Stimulated activated naive B cell treated with anti-CD40 and anti-IgM and Interleukin-4, amounts not matched to agents 10 μg/mL and 1 μg/mL and 100 μg/mL, for 72 hours (primary cell): ENCODE results near the gene BRCA2.

Experiments
- ATAC-seq, 2 donors: fragments of 150-1000 bp; cut with Tn5 transposase; replicated peaks; 2 replicates each; pipeline ENCODE4 v1.10.0; 2021; ENCODE audit warnings: moderate library complexity in 1 of 2
- DNase-seq: peaks from one replicate; pipeline ENCODE4 v3.0.0; 2021
- H3K27ac Mint-ChIP-seq: one replicate; pipeline ENCODE4 v1.8.0; 2022; ENCODE audit warnings: mild to moderate bottlenecking, mixed read lengths
- H3K27me3 Mint-ChIP-seq, 2 donors: one replicate each; pipeline ENCODE4 v1.8.0; 2022; ENCODE audit warnings: mixed read lengths in 2 of 2
- H3K36me3 Mint-ChIP-seq, 2 donors: one replicate each; pipeline ENCODE4 v1.8.0; 2022; ENCODE audit warnings: mixed read lengths in 2 of 2, mild to moderate bottlenecking in 1 of 2
- H3K4me1 Mint-ChIP-seq, 2 donors: one replicate each; pipeline ENCODE4 v1.8.0; 2022; ENCODE audit warnings: mixed read lengths in 2 of 2, mild to moderate bottlenecking in 1 of 2
- H3K4me3 Mint-ChIP-seq, 2 donors: one replicate each; pipeline ENCODE4 v1.8.0; 2022; ENCODE audit warnings: mild to moderate bottlenecking in 2 of 2, mixed read lengths in 2 of 2, moderate library complexity in 1 of 2
- H3K9me3 Mint-ChIP-seq, 2 donors: one replicate each; pipeline ENCODE4 v1.8.0; 2022; ENCODE audit warnings: mixed read lengths in 2 of 2, mild to moderate bottlenecking in 1 of 2

BRCA2 gene

GRCh38 chr13:32438871-32439270, 123.6 kb downstream of the BRCA2 start:
- Mint-ChIP-seq H3K4me1 (peaks cover 7 to 18% of the 10 kb centered on the region in 2 donors), H3K36me3 (peaks cover 5 to 12% of the 10 kb centered on the region in 2 donors), H3K9me3 (no peaks in the 10 kb centered on the region), H3K4me3 (no peak overlapping the region), H3K27ac (no peak overlapping the region), H3K27me3 (no peaks in the 10 kb centered on the region)
- ATAC-seq, result no peak
- no peak for DNase-seq

- no peak overlapping the region for H3K4me3 Mint-ChIP-seq
- H3K36me3 Mint-ChIP-seq, result peaks cover 3 to 7% of the 10 kb centered on the region in 2 donors
- peak; percentile 6 for DNase-seq
- peak; percentile 71 to 83 for ATAC-seq
- no peaks in the 10 kb centered on the region for H3K27me3 Mint-ChIP-seq
- H3K27ac Mint-ChIP-seq, result peak overlapping the region; percentile 88
- H3K4me1 Mint-ChIP-seq, result peaks cover 10 to 21% of the 10 kb centered on the region in 2 donors
- no peaks in the 10 kb centered on the region for H3K9me3 Mint-ChIP-seq
These were observed 127.8 kb downstream of the BRCA2 start for GRCh38 chr13:32443111-32443510.

- Mint-ChIP-seq H3K27me3 (no peaks in the 10 kb centered on the region), H3K9me3 (no peaks in the 10 kb centered on the region), H3K4me3 (no peak overlapping the region), H3K36me3 (peaks cover 0 to 3% of the 10 kb centered on the region in 2 donors), H3K4me1 (peaks cover 10 to 21% of the 10 kb centered on the region in 2 donors), H3K27ac (no peak overlapping the region)
- DNase-seq, result no peak
- no peak for ATAC-seq
These were observed 130.2 kb downstream of the BRCA2 start for GRCh38 chr13:32445461-32445860.

- H3K27me3 Mint-ChIP-seq, result no peaks in the 10 kb centered on the region
- H3K36me3 Mint-ChIP-seq, result peaks cover 4 to 9% of the 10 kb centered on the region in 2 donors
- H3K4me1 Mint-ChIP-seq, result peaks cover 10 to 21% of the 10 kb centered on the region in 2 donors
- no peak overlapping the region for H3K4me3 Mint-ChIP-seq
- no peak for ATAC-seq
- H3K9me3 Mint-ChIP-seq, result peaks cover 3 to 5% of the 10 kb centered on the region in 2 donors
- no peak overlapping the region for H3K27ac Mint-ChIP-seq
- DNase-seq, result no peak
These were observed 130.9 kb downstream of the BRCA2 start for GRCh38 chr13:32446220-32446619.

GRCh38 chr13:32446773-32447465, 131.6 kb downstream of the BRCA2 start:
- Mint-ChIP-seq H3K9me3 (peaks cover 3 to 7% of the 10 kb centered on the region in 2 donors), H3K27ac (no peak overlapping the region), H3K4me1 (peaks cover 10 to 21% of the 10 kb centered on the region in 2 donors), H3K4me3 (no peak overlapping the region), H3K27me3 (no peaks in the 10 kb centered on the region), H3K36me3 (peaks cover 4 to 10% of the 10 kb centered on the region in 2 donors)
- no peak for ATAC-seq
- DNase-seq, result no peak

- peaks cover 3 to 7% of the 10 kb centered on the region in 2 donors for H3K9me3 Mint-ChIP-seq
- DNase-seq, result no peak
- peaks cover 4 to 12% of the 10 kb centered on the region in 2 donors for H3K36me3 Mint-ChIP-seq
- H3K4me3 Mint-ChIP-seq, result no peak overlapping the region
- no peak for ATAC-seq
- H3K27ac Mint-ChIP-seq, result no peak overlapping the region
- H3K4me1 Mint-ChIP-seq, result peaks cover 7 to 11% of the 10 kb centered on the region in 2 donors
- no peaks in the 10 kb centered on the region for H3K27me3 Mint-ChIP-seq
These were observed 132.8 kb downstream of the BRCA2 start for GRCh38 chr13:32447894-32448623.

- peaks cover 3 to 7% of the 10 kb centered on the region in 2 donors for H3K9me3 Mint-ChIP-seq
- no peak overlapping the region for H3K4me3 Mint-ChIP-seq
- H3K4me1 Mint-ChIP-seq, result peaks cover 1 to 2% of the 10 kb centered on the region in 2 donors
- ATAC-seq (no peak), DNase-seq (no peak)
- peaks cover 4 to 18% of the 10 kb centered on the region in 2 donors for H3K36me3 Mint-ChIP-seq
- no peak overlapping the region for H3K27ac Mint-ChIP-seq
- H3K27me3 Mint-ChIP-seq, result no peaks in the 10 kb centered on the region
These were observed 133.7 kb downstream of the BRCA2 start for GRCh38 chr13:32448972-32449371.
